ENCODE measurements around the gene RPS4Y1. TPM values are rescaled to one million over a fixed set of nuclear protein-coding genes. Genes with fewer than 3 reads are reported as not detected.

The RPS4Y1 gene
- total and polyA plus RNA-seq, 3 experiments from 2014 or later = 290 to 306 TPM; not detected in 1

- Histone ChIP-seq H3K36me3 (ENCODE audit: insufficient read depth, low read length) (no peaks in the 10 kb centered on the region), H3K4me1 (ENCODE audit: insufficient read depth, low read length) (peaks cover 10% of the 10 kb centered on the region), H3K9me3 (ENCODE audit: low read length) (no peaks in the 10 kb centered on the region), H3K4me3 (ENCODE audit: low read length) (no peak overlapping the region), H3K27ac (ENCODE audit: low read depth, low read length) (no peak overlapping the region), H3K27me3 (ENCODE audit: insufficient read depth, low read length, poor library complexity, severe bottlenecking) (no peaks in the 10 kb centered on the region)
- no peak for DNase-seq
- ChIA-PET CTCF (no interaction called here), POLR2A (no interaction called here)
- H3K36me3 Mint-ChIP-seq = no peaks in the 10 kb centered on the region
- H3K4me3 Mint-ChIP-seq = no peak overlapping the region
- H3K9me3 Mint-ChIP-seq = no peaks in the 10 kb centered on the region
- no peak overlapping the region for H3K27ac Mint-ChIP-seq
- H3K4me1 Mint-ChIP-seq = peaks cover 0 to 22% (median 0%) of the 10 kb centered on the region in 3 donors
- H3K27me3 Mint-ChIP-seq = no peaks in the 10 kb centered on the region
Measured at GRCh38 chrY:2885880-2886279, 44.5 kb downstream of the RPS4Y1 start.

- peaks cover 0 to 22% (median 0%) of the 10 kb centered on the region in 3 donors for H3K4me1 Mint-ChIP-seq
- DNase-seq = peak in 2 of 5 donors; percentile 1 to 46
- Histone ChIP-seq H3K27me3 (ENCODE audit: insufficient read depth, low read length, poor library complexity, severe bottlenecking) (no peaks in the 10 kb centered on the region), H3K27ac (ENCODE audit: low read depth, low read length) (no peak overlapping the region), H3K4me1 (ENCODE audit: insufficient read depth, low read length) (peaks cover 10% of the 10 kb centered on the region), H3K36me3 (ENCODE audit: insufficient read depth, low read length) (no peaks in the 10 kb centered on the region), H3K9me3 (ENCODE audit: low read length) (no peaks in the 10 kb centered on the region), H3K4me3 (ENCODE audit: low read length) (no peak overlapping the region)
- H3K27ac Mint-ChIP-seq = peak overlapping the region in 2 of 8 donors; percentile 63 to 69
- no peaks in the 10 kb centered on the region for H3K9me3 Mint-ChIP-seq
- H3K4me3 Mint-ChIP-seq = peak overlapping the region in 1 of 7 donors; percentile 53
- CTCF ChIA-PET = no interaction called here
- H3K36me3 Mint-ChIP-seq = no peaks in the 10 kb centered on the region
- POLR2A ChIA-PET = no interaction called here
- H3K27me3 Mint-ChIP-seq = no peaks in the 10 kb centered on the region
Measured at GRCh38 chrY:2887386-2887785, 46.0 kb downstream of the RPS4Y1 start.

GRCh38 chrY:2887955-2888354, 46.6 kb downstream of the RPS4Y1 start:
- no peak overlapping the region for H3K4me3 ChIP-seq (ENCODE audit: low read length)
- Mint-ChIP-seq H3K4me1 (peaks cover 0 to 22% (median 0%) of the 10 kb centered on the region in 3 donors), H3K4me3 (peak overlapping the region in 1 of 7 donors; percentile 53), H3K36me3 (no peaks in the 10 kb centered on the region), H3K27ac (peak overlapping the region in 2 of 8 donors; percentile 63 to 69), H3K27me3 (no peaks in the 10 kb centered on the region), H3K9me3 (no peaks in the 10 kb centered on the region)
- H3K27me3 ChIP-seq (ENCODE audit: insufficient read depth, low read length, poor library complexity, severe bottlenecking) = no peaks in the 10 kb centered on the region
- POLR2A ChIA-PET = no interaction called here
- no peak overlapping the region for H3K27ac ChIP-seq (ENCODE audit: low read depth, low read length)
- peaks cover 10% of the 10 kb centered on the region for H3K4me1 ChIP-seq (ENCODE audit: insufficient read depth, low read length)
- H3K9me3 ChIP-seq (ENCODE audit: low read length) = no peaks in the 10 kb centered on the region
- CTCF ChIA-PET = no interaction called here
- no peaks in the 10 kb centered on the region for H3K36me3 ChIP-seq (ENCODE audit: insufficient read depth, low read length)
- DNase-seq = no peak

- no peaks in the 10 kb centered on the region for H3K36me3 ChIP-seq (ENCODE audit: insufficient read depth, low read length)
- H3K4me1 Mint-ChIP-seq = peaks cover 0 to 2% (median 0%) of the 10 kb centered on the region in 3 donors
- H3K36me3 Mint-ChIP-seq = no peaks in the 10 kb centered on the region
- no peak for DNase-seq
- no peaks in the 10 kb centered on the region for H3K27me3 ChIP-seq (ENCODE audit: insufficient read depth, low read length, poor library complexity, severe bottlenecking)
- ChIA-PET POLR2A (no interaction called here), CTCF (no interaction called here)
- no peaks in the 10 kb centered on the region for H3K27me3 Mint-ChIP-seq
- H3K9me3 Mint-ChIP-seq = no peaks in the 10 kb centered on the region
- no peaks in the 10 kb centered on the region for H3K9me3 ChIP-seq (ENCODE audit: low read length)
- H3K4me3 Mint-ChIP-seq = no peak overlapping the region
- H3K4me3 ChIP-seq (ENCODE audit: low read length) = no peak overlapping the region
- H3K4me1 ChIP-seq (ENCODE audit: insufficient read depth, low read length) = no peaks in the 10 kb centered on the region
- H3K27ac ChIP-seq (ENCODE audit: low read depth, low read length) = no peak overlapping the region
- no peak overlapping the region for H3K27ac Mint-ChIP-seq
Measured at GRCh38 chrY:2893471-2893870, 52.1 kb downstream of the RPS4Y1 start.

- ChIA-PET CTCF (no interaction called here), POLR2A (no interaction called here)
- no peaks in the 10 kb centered on the region for H3K9me3 Mint-ChIP-seq
Measured at GRCh38 chrY:2896050-2896449, 54.6 kb downstream of the RPS4Y1 start.

GRCh38 chrY:2907356-2907755, 66.0 kb downstream of the RPS4Y1 start:
- POLR2A ChIA-PET = no interaction called here
- H3K9me3 Mint-ChIP-seq = no peaks in the 10 kb centered on the region
- H3K36me3 ChIP-seq (ENCODE audit: insufficient read depth, low read length) = no peaks in the 10 kb centered on the region
- no peaks in the 10 kb centered on the region for H3K27me3 Mint-ChIP-seq
- no peak overlapping the region for H3K27ac Mint-ChIP-seq
- H3K9me3 ChIP-seq (ENCODE audit: low read length) = no peaks in the 10 kb centered on the region
- no peaks in the 10 kb centered on the region for H3K4me1 Mint-ChIP-seq
- no peaks in the 10 kb centered on the region for H3K27me3 ChIP-seq (ENCODE audit: insufficient read depth, low read length, poor library complexity, severe bottlenecking)
- H3K27ac ChIP-seq (ENCODE audit: low read depth, low read length) = no peak overlapping the region
- CTCF ChIA-PET = no interaction called here
- no peak overlapping the region for H3K4me3 ChIP-seq (ENCODE audit: low read length)
- H3K36me3 Mint-ChIP-seq = no peaks in the 10 kb centered on the region
- no peak for DNase-seq
- no peak overlapping the region for H3K4me3 Mint-ChIP-seq
- no peaks in the 10 kb centered on the region for H3K4me1 ChIP-seq (ENCODE audit: insufficient read depth, low read length)

More at GRCh38 chrY:2896050-2896449, 54.6 kb downstream of the RPS4Y1 start:
- Mint-ChIP-seq H3K4me1 (no peaks in the 10 kb centered on the region), H3K36me3 (no peaks in the 10 kb centered on the region), H3K27me3 (peaks cover 0 to 5% of the 10 kb centered on the region in 2 donors), H3K4me3 (no peak overlapping the region), H3K27ac (no peak overlapping the region)
- H3K9me3 ChIP-seq (ENCODE audit: low read length) = no peaks in the 10 kb centered on the region
- H3K27ac ChIP-seq (ENCODE audit: low read depth, low read length) = no peak overlapping the region
- no peak for DNase-seq
- no peaks in the 10 kb centered on the region for H3K27me3 ChIP-seq (ENCODE audit: insufficient read depth, low read length, poor library complexity, severe bottlenecking)
- no peaks in the 10 kb centered on the region for H3K36me3 ChIP-seq (ENCODE audit: insufficient read depth, low read length)
- H3K4me1 ChIP-seq (ENCODE audit: insufficient read depth, low read length) = no peaks in the 10 kb centered on the region
- H3K4me3 ChIP-seq (ENCODE audit: low read length) = no peak overlapping the region

GRCh38 chrY:2913066-2913815, 71.8 kb downstream of the RPS4Y1 start:
- no peaks in the 10 kb centered on the region for H3K9me3 Mint-ChIP-seq
- no peak overlapping the region for H3K27ac ChIP-seq (ENCODE audit: low read depth, low read length)
- peaks cover 0 to 6% (median 0%) of the 10 kb centered on the region in 3 donors for H3K4me1 Mint-ChIP-seq
- H3K36me3 ChIP-seq (ENCODE audit: insufficient read depth, low read length) = no peaks in the 10 kb centered on the region
- DNase-seq = peak in 2 of 5 donors; percentile 9 to 61
- H3K27me3 ChIP-seq (ENCODE audit: insufficient read depth, low read length, poor library complexity, severe bottlenecking) = no peaks in the 10 kb centered on the region
- peaks cover 5% of the 10 kb centered on the region for H3K4me1 ChIP-seq (ENCODE audit: insufficient read depth, low read length)
- no peaks in the 10 kb centered on the region for H3K9me3 ChIP-seq (ENCODE audit: low read length)
- H3K27me3 Mint-ChIP-seq = no peaks in the 10 kb centered on the region
- H3K4me3 ChIP-seq (ENCODE audit: low read length) = no peak overlapping the region
- H3K27ac Mint-ChIP-seq = peak overlapping the region in 2 of 8 donors; percentile 37 to 76
- POLR2A ChIA-PET = no interaction called here
- no peaks in the 10 kb centered on the region for H3K36me3 Mint-ChIP-seq
- peak overlapping the region in 1 of 7 donors; percentile 27 for H3K4me3 Mint-ChIP-seq
- CTCF ChIA-PET = no interaction called here

Measured in CD8-positive, alpha-beta memory T cell (primary cell).